SJSA1 (cell line): ENCODE data around the gene ERC1. TPM values are rescaled to one million over a fixed set of nuclear protein-coding genes. Genes with fewer than 3 reads are reported as not detected.
A peak's percentile ranks its signal among the peaks of the same experiment; 100 is the strongest.

Experiments used
- DNase-seq, 2 experiments: peaks; one replicate each; pipeline ENCODE4 v3.0.0-alpha.2; 2015 to 2020; ENCODE audit warnings: low spot score in 2 of 2, low read depth in 1 of 2
- H3K27ac ChIP-seq: fragments of 250-450 bp; sonication (Bioruptor Pico); 2 replicates; pipeline ENCODE4 v1.5.1; 2020; ENCODE audit warnings: mild to moderate bottlenecking, moderate library complexity
- H3K27me3 ChIP-seq: fragments of 250-450 bp; sonication (Bioruptor Pico); replicated peaks from 2 replicates; pipeline ENCODE4 v1.5.1; 2020; ENCODE audit warnings: mild to moderate bottlenecking, moderate library complexity
- H3K36me3 ChIP-seq: fragments of 250-450 bp; sonication (Bioruptor Pico); 2 replicates; pipeline ENCODE4 v1.5.1; 2020; ENCODE audit warnings: mild to moderate bottlenecking
- H3K4me1 ChIP-seq: fragments of 250-450 bp; sonication (Bioruptor Pico); replicated peaks from 2 replicates; pipeline ENCODE4 v1.6.1; 2021; ENCODE audit warnings: mild to moderate bottlenecking
- H3K4me3 ChIP-seq: fragments of 250-450 bp; sonication (Bioruptor Pico); 2 replicates; pipeline ENCODE4 v1.5.1; 2020; ENCODE audit warnings: mild to moderate bottlenecking
- H3K9me3 ChIP-seq: fragments of 250-450 bp; sonication (Bioruptor Pico); replicated peaks from 2 replicates; pipeline ENCODE4 v1.5.1; 2020; ENCODE audit warnings: mild to moderate bottlenecking
- total RNA-seq: library from RNA; depleted of rRNA; stranded (reverse); fragments of >200 nt; shearing (Covaris generic); gene quantifications from 2 replicates; pipeline ENCODE4 v1.2.3, GENCODE V29; 2014; rRNA removed

Gene ERC1
- total RNA-seq, 1 experiment from 2014 or later, result 19.7 TPM

- Histone ChIP-seq H3K27ac (no peak overlapping the region), H3K4me3 (no peak overlapping the region), H3K27me3 (peaks cover 35% of the 10 kb centered on the region), H3K4me1 (peaks cover 30% of the 10 kb centered on the region), H3K36me3 (no peaks in the 10 kb centered on the region), H3K9me3 (peaks cover 3% of the 10 kb centered on the region; the same call in 1 of the 2 replicates)
- DNase-seq, result no peak
Observed at GRCh38 chr12:1531654-1532374, 540.8 kb downstream of the ERC1 start.

GRCh38 chr12:1532375-1533165 lies 541.5 kb downstream of the ERC1 start:
- Histone ChIP-seq H3K27me3 (peaks cover 35% of the 10 kb centered on the region), H3K27ac (no peak overlapping the region), H3K4me1 (peaks cover 24% of the 10 kb centered on the region), H3K9me3 (peaks cover 3% of the 10 kb centered on the region; the same call in 1 of the 2 replicates), H3K4me3 (no peak overlapping the region), H3K36me3 (no peaks in the 10 kb centered on the region)
- no peak for DNase-seq

- peaks cover 18% of the 10 kb centered on the region for H3K4me1 ChIP-seq
- peaks cover 3% of the 10 kb centered on the region for H3K9me3 ChIP-seq
- DNase-seq, result no peak
- H3K36me3 ChIP-seq, result no peaks in the 10 kb centered on the region
- no peak overlapping the region for H3K4me3 ChIP-seq
- H3K27ac ChIP-seq, result no peak overlapping the region
- H3K27me3 ChIP-seq, result peaks cover 35% of the 10 kb centered on the region
Observed at GRCh38 chr12:1533205-1533601, 542.2 kb downstream of the ERC1 start.

- Histone ChIP-seq H3K4me3 (no peak overlapping the region), H3K27ac (no peak overlapping the region), H3K9me3 (peaks cover 3% of the 10 kb centered on the region), H3K27me3 (peaks cover 35% of the 10 kb centered on the region), H3K4me1 (peaks cover 18% of the 10 kb centered on the region), H3K36me3 (no peaks in the 10 kb centered on the region)
- no peak for DNase-seq
Observed at GRCh38 chr12:1533602-1534304, 542.7 kb downstream of the ERC1 start.

DNA sequence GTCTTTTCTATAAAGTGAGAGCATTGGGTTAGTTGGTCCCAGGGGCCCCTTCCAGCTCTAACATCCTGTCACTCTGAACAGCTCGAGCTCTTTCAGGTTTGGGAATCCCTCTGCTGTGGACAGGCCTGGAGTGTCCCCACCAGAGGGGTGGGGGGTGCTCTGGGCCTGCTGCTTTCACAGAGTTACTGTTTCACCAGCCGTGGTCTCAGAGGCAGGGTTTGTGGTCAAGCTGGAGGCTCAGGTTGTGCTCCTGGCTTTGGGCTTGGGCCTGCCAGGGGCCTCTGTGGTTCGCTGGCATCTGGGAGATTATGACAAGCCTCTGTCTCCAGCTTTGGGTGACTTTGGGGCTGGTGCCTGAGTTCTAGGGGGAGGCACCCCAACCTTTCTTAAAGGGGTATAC lies 543.7 kb downstream of the ERC1 start:
- Histone ChIP-seq H3K4me1 (peaks cover 14% of the 10 kb centered on the region), H3K27me3 (peaks cover 32% of the 10 kb centered on the region), H3K4me3 (no peak overlapping the region), H3K36me3 (no peaks in the 10 kb centered on the region), H3K27ac (no peak overlapping the region), H3K9me3 (peaks cover 3% of the 10 kb centered on the region)
- no peak for DNase-seq

DNA sequence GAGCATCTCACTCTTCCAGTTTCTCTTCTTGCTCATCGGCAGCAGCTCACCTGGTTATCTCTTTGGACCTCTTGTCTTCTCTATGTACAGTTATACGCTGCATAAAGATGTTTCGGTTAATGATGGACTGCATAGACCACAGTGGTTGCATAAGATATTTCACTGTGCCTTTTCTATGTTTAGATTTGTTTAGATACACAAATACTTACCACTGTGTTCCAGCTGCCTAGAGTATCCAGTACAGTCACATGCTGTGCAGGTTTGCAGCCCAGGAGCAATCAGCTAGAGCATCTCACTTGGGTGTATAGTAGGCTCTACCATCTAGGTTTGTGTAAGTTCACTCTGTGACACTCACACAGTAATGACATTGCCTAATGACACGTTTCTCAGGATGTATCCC lies 545.8 kb downstream of the ERC1 start:
- DNase-seq, result no peak
- H3K27me3 ChIP-seq, result peaks cover 20% of the 10 kb centered on the region
- no peaks in the 10 kb centered on the region for H3K36me3 ChIP-seq
- H3K27ac ChIP-seq, result no peak overlapping the region
- H3K4me1 ChIP-seq, result no peaks in the 10 kb centered on the region
- H3K9me3 ChIP-seq, result no peaks in the 10 kb centered on the region; the same call in 1 of the 2 replicates
- H3K4me3 ChIP-seq, result no peak overlapping the region

DNA sequence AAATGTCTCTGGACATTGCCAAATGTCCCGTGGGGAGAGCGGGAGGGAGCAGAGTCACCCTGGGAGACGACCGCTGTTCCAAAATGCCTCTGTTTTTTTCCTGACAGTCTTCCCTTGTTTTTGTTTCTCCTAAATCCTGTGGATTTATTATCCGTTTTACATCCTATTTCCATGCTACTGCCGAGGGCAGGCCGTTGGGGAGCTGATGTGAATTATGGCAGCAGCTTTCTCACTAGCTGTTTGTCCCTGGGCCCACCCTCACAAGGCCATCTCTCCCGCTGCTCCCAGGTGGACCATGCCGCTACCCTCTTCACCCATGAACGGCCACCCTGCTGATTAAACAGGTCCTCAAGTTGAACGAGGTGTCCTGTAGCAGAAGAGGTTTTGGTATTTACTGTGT lies 548.1 kb downstream of the ERC1 start:
- H3K36me3 ChIP-seq, result no peaks in the 10 kb centered on the region
- H3K4me3 ChIP-seq, result no peak overlapping the region

DNA sequence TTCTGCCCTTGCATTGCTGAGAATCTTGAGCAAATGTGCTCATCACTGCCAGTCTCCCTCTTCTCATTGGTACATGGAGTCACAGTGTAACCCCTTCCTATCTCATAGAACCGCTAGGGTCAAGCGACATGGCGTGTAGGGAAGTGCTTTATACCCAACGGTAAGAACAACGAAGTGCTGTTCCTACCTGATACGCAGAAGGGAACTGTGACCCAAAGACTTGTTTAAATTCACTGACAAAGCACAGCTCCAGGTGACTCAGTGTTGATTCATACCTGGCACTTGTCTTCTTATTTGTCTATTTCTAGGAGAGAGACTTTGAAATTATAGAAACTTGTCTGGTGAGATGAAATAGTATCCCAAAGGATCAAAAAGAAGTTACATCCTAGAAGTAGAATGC lies 549.7 kb downstream of the ERC1 start:
- H3K27ac ChIP-seq, result no peak overlapping the region
- no peaks in the 10 kb centered on the region; the same call in 1 of the 2 replicates for H3K9me3 ChIP-seq
- H3K4me3 ChIP-seq, result no peak overlapping the region
- no peaks in the 10 kb centered on the region for H3K36me3 ChIP-seq
- H3K4me1 ChIP-seq, result no peaks in the 10 kb centered on the region
- DNase-seq, result no peak
- H3K27me3 ChIP-seq, result no peaks in the 10 kb centered on the region

More for the DNA sequence above, 548.1 kb downstream of the ERC1 start:
- Histone ChIP-seq H3K27me3 (0 out of 2 replicates have a peak, but pooled peaks cover 5% of the 10 kb centered on the region), H3K27ac (no peak overlapping the region), H3K9me3 (no peaks in the 10 kb centered on the region; the same call in 1 of the 2 replicates), H3K4me1 (no peaks in the 10 kb centered on the region)
- DNase-seq, result no peak

- Histone ChIP-seq H3K4me1 (no peaks in the 10 kb centered on the region), H3K9me3 (no peaks in the 10 kb centered on the region; the same call in 1 of the 2 replicates), H3K36me3 (no peaks in the 10 kb centered on the region), H3K4me3 (no peak overlapping the region), H3K27me3 (no peaks in the 10 kb centered on the region), H3K27ac (no peak overlapping the region)
- DNase-seq, result no peak
Observed at GRCh38 chr12:1542599-1542998, 551.6 kb downstream of the ERC1 start.

DNA sequence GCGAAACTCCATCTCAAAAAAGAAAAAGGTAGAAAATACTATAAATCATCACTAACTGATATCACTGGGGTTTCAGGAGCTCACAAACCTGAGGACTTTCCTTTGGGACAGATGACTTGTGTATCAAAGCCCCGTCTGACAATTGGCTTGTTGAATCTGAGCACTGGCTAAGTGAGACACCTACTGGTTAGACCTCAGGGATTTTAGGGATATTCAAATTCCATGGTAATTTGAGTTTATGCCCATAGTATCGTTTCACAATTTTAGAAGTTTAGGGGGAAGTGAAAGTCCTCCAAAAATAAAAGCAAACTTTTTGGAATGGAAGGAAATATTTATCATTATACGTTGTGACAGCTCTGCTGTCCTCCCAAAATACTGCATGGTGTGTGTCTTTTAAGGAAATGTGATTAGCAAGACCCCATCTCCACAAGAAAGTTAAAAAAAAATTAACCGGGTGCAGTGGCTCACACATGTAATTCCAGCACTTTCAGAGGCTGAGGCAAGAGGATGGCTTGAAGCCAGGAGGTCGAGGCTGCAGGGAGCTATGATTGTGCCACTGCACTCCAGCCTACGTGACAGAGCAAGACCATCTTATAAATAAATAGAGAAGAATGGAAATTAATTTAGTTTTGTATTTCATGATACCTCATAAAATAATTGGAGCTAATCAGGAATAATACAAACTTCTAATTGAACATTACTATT lies 554.1 kb downstream of the ERC1 start:
- Histone ChIP-seq H3K4me1 (no peaks in the 10 kb centered on the region), H3K27me3 (no peaks in the 10 kb centered on the region), H3K4me3 (no peak overlapping the region), H3K27ac (no peak overlapping the region), H3K36me3 (no peaks in the 10 kb centered on the region), H3K9me3 (peaks cover 3% of the 10 kb centered on the region; the same call in 1 of the 2 replicates)
- peak in 1 of 2 experiments; percentile 26 for DNase-seq

Other genes starting within 250 kb of the ERC1 start
- 18.5 and 55.3 TPM in 2 replicates for gene WNK1, start 238.6 kb upstream of the ERC1 start, total RNA-seq
- 4.5 and 13.1 TPM in 2 replicates for gene RAD52, start 41.5 kb upstream of the ERC1 start, total RNA-seq